Measurements from ENCODE around the gene APCDD1L.
"Not testable (repeated sequence)": the region's sequence is repeated elsewhere in the genome, so short reads cannot be mapped to it uniquely, and the experiment has no call there.

APCDD1L gene

DNA sequence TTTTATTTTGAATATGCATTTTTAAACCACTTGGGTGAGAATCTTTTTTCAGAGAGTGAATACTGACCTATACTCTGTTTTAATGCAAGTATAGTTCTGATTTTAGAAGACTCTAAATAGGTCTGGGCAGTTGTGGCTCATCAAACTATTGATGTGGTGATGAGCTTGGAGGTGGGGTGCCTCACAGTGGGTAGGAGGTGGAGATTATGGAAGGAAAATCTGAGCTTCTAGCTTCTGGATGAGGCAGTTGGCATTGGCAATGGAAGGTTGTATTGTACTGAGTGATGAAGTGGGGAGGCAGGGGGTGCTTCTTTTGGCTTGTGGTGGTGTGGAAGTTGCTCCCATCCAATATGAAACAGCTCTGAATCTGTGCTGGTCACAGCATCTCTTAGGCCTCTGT, 73.5 kb downstream of the APCDD1L start:
- DNase-seq (ENCODE audit: low spot score): no peak

DNA sequence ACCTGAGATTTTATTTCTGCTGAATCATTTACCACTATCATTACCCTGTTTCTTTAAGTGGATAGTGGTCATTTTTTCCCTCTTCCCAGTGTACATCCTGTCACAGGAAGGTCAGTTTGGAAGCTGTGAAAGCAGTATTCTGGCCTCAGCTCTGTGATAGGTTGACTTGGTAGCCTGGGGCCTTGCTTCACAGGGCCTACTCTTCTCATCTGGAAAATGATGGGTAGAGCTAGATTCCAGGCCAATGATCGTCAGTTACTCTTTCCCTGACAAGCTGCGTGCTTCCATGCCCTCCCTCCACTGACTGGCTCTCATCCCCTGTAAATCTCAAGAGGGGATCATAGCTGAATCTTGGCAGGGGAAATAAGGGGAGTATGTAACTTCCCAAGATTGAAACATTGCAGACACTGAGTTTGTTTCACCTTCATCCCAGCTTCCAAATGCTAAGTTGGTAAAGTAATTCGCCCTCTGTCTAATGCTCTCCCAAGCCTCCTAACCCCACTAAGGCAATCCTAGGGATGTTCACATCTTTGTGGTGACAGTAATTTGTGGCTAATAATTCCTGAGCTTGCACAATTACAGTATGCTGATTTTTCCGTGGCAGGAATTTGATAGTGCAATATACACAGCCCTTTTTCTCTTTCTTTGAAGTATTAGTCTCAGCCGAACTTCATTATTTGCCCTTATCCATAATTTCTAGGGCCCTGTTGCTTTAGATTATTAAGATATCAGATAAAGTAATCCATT, 75.0 kb downstream of the APCDD1L start:
- no peak for DNase-seq (ENCODE audit: low spot score)

DNA sequence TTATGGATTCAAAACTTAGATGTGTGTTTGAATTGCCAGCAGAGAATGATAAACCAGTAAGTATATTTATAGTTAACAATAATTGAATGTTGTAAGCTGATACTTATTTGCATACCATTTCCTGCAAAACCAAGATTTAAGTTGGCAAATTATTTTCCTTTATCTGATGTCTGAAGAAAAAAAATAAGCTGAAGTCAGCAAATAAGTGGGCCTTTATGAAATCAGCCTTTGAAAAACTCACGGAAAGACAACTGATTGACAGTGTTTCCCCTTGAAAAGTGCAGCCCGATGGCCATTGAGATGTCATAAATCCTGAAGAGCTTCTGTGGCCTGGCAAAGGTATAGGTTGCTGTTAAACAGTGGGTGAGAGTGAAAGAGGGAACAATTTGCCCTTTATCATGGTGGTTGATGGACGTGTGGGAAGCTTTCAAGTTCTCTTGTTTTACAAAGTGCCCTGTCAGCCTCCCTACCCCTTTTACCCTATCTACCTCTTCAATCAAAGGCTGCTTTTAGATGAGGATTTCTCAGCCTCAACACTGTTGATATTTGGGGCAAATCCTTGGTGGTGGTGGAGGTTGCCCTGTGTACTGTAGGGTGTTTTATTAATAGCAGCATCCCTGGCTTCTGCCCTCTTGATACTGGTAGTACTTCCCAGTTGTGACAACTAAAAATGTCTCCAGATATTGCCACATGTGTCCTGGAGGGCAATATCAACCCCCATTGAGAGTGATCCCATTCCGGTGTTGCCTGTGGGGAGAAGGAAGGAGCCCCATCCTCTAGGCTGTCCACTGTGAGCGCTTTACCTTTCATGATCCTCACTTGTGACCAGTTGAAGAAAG, 76.0 kb downstream of the APCDD1L start:
- DNase-seq (ENCODE audit: low spot score): no peak

DNA sequence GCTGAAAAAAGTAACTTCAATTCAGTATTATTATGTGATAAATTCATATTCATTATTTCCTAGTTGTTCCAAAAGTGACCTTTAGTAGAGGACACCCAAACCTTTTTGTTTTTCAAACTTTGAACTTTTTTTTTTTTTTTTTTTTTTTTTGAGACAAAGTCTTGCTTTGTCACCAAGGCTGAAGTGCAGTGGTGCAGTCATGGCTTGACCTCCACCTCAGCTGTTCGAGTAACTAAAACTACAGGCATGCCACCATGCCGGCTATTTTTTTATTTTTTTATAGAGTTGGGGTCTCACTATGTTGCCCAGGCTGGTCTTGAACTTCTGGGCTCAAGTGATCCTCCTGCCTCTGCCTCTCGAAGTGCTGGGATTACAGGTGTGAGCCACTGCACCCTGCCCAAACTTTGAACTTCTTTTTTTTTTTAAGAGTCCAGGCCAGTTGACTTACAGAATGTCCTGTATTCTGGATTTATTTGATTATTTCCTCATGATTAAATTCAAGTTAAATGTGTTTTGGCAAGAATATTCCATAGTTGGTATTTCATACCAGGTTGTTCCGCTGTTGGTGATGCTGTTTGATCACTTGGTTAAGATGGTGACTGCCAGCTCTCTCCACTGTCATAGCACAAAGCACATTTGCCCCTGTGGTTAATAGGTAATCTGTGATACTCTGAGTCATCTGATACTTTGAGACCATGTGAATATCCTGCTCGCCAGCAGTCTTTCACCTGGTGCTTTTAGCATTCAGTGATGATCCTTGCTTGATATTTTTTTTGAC, 78.1 kb downstream of the APCDD1L start:
- peak; percentile 87 for DNase-seq (ENCODE audit: low spot score)

DNA sequence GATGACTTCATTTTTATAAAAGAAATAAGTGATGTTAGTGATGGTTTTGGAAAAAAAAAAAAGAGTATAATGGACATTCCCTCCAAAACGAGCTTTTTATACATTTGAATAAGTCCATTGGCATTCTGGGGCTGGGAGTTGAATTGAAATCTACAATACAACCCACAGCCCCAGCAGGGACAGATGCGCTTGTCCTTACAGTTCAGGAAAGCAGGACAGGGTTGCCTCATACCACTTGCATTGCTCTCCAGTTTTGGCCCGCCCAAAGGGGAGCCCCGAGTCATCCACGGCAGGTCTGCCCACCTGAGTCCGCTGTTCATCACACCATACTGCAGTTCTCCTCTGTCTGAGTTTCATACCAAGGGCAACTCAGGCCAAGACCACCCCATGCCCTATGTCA, 80.0 kb downstream of the APCDD1L start:
- no peak for DNase-seq (ENCODE audit: low spot score)

DNA sequence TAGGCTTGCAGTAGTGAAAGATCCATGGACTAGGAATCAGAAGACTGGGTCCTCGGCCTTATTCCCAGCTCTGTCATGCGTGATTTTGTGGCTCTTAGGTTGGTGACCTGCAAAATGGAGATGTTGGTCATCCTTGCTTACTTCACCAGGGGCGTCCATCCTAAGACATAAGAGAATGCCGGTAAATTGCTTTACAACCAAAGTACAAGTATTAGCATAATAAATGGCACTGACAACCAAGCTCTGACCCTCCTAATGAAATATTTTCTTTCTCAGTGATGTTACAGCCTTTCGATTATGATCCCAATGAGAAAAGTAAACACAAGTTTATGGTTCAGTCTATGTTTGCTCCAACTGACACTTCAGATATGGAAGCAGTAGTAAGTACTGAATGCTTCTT, 80.9 kb downstream of the APCDD1L start:
- no peak for DNase-seq (ENCODE audit: low spot score)

DNA sequence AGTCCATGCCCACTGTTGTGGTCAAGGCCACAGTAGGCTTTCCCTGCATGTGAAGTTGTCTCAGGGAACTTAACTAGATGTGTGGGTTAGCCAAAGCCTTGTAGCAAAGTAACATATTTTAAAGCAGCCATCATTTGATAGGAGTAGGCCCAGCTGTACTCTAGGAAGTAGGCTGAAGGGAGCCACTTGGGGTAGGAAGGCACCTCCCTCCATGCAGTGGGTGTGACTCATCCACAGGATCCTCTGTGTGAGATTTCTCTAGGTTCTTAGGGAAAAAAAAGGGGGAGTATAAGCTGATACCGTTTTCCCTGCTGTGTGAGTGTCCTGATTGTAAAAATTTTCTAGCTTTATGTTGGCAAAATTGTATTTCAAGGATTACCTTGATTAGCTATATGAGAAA, 81.4 kb downstream of the APCDD1L start:
- peak; percentile 64 for DNase-seq (ENCODE audit: low spot score)

DNA sequence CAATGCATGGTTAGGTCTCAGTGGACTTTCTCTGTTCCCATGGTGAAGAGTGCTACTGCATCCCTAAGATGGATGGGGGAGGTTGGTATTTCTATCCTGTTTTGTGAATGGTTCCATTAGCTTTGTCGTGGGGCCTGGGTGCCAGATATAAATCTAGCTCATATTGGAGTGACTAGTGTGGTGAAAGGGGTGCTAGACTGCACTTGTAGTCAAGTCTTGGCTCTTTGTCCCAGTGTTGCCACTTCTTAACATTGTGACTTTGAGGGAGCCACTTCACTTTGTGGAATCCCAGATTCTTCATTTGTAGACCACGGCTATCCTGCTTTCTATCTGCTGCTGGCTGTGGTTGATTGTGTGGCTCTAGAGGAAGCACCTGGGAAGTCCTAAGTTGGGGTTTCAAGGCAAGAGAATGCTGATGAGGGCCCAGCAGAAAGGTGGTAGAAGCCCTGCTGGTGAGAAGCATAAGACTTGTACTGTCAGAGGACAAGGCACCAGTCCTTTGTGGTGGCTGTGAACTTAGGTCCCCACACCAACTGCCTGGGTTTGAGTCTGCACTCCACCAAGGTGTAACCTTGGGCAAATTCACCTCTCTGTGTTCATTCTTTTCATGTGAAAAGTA, 82.1 kb downstream of the APCDD1L start:
- no peak for DNase-seq (ENCODE audit: low spot score)

DNA sequence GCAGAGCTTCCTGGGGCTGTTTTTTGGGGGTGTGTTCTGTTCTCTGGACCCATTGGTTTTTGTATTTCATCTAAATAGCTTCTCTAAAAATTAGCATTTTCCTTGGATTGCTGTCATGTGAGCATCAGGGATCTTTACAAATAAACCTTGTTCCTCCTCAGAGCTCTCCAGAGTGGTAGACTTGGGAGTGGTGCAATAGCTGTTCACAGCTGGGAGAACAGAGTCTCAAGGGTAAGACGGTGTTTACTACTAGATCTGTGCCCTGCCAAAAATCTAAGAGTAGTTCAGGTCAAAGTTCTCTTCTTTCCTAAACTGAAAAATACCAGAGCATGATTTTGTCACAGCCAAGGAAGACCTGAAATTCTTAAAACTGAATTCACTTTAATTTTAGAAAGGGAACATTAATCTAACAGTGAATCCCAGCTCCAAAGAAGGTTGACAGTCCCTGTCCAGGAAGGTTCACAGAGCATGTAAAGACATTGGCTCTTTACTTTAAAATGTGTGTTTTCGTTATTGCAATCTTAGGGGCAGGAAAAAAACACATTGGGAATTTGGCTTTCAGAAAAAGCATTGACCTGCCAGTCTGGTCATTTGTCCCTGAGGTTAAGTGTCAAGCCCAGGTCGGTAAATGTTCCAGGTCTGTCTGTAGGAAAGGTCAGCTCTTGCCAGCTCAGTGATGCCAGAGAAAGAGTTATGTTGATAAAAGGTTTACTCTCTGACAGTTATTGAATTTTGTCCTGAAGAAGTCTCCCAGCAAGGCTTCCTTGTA, 82.8 kb downstream of the APCDD1L start:
- no peak for DNase-seq (ENCODE audit: low spot score)

DNA sequence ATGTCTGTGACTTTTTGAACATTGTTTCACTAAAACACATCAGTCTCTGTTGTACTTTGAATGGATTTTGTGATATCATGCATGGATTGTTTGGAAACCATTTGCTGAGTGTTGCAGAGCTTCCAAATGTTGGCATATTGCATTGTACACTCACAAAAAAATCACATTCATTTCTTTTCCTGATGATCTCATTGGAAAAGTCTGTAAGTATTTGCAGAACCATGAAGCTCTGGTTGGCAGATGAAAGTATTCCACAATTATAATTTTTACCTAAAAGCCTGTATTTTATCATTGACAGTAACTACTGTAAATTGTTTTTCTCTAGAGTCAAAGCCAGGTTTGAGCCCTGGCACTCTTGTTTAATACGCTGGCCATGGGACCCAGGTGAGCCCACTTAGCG, 84.1 kb downstream of the APCDD1L start:
- DNase-seq (ENCODE audit: low spot score): no peak

DNA sequence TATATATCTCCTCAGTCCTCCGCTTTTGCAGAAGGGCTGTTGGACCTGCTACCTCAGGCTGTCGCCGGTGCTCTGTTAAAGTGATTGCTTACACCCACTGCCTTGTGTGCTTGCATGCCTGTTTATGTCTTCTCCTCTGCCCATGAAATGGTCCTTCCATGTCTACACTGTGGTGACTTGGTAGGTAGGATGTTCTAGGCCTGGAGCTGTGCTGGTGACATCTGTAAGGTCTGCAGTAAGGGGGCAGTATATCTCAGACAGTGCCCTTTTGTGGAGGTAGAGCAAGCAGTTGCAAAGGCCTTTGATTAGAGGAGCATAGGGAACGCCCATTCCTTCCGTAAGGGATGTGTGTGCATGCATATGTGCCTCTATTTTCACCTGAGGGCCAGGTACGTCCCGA, 85.9 kb downstream of the APCDD1L start:
- DNase-seq (ENCODE audit: low spot score): no peak

DNA sequence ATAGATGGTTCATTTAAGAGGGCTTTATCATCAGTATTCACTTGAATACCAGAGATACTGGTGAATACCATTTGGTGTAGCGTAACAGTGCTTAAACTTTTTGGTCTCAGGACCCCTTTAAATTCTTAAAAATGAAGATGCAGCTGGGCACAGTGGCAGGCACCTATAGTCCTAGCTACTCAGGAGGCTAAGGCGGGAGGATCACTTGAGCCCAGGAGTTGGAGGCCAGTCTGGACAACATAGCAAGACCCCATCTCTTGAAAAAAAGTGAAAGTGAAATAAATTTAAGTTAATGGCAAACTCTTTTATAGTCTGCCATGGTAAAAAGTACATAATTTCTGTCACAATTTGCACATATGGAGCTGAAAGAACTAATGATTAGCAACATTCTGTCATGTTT, 86.8 kb downstream of the APCDD1L start:
- no peak for DNase-seq (ENCODE audit: low spot score)

DNA sequence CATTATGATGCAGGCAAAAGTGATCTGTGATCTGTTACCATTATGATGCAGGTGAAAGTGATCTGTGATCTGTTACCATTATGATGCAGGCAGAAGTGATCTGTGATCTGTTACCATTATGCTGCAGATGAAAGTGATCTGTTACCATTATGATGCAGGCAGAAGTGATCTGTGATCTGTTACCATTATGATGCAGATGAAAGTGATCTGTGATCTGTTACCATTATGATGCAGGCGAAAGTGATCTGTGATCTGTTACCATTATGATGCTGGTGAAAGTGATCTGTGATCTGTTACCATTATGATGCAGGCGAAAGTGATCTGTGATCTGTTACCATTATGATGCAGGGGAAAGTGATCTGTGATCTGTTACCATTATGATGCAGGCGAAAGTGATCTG, 87.6 kb downstream of the APCDD1L start:
- not testable (repeated sequence) for DNase-seq (ENCODE audit: low spot score)

DNA sequence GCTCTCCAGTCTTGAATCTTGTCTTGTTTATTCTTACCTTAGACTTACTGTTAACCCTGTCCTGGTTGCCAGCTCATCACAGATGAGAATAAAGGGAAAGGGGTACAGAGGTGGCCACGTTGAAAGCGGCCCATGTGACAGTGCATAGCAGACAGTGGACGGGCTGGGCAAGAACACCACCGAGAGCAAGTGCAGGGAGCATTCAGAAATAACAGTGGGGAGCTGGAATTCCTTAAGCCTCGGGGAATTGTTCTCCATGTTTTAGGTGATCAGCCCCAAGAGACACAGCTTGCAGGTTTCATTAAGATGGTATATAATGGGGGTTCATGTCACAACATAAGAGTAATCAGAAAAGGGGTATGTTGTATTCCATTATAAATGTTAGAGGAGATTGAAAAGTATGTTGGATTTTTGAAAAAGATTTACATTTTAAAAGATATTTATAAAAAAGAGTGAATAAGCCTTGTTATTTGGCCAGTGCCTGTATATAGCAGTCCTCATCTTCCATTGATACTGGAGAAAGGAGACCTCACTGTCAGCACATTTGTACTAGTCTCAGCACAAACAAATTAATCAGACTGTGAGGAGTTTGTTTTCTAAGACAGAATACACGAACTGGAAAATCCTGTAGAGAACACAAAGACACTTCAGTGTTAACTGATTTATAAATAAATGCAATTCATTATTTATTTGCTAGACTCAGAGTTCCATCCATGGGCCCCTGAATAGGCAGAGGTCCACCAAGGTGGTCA, 90.8 kb downstream of the APCDD1L start:
- no peak for DNase-seq (ENCODE audit: low spot score)

DNA sequence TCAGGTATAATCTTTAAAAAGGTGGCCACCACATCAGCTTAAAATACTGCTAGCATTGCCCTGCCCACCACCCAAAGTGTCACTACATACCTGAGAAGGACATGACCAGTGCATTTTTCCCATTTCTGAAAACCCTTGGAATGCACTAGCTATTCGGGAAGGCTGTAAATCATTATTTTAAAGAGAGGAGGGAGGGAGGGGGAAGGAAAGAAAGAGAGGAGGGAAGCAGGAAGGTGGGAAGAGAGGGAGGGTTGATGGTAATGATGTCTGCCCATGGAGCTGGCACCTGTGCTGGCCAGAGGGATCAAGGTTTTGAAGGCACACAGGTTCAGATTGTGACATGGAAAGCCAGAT, 93.7 kb downstream of the APCDD1L start:
- DNase-seq (ENCODE audit: low spot score): peak; percentile 74

DNA sequence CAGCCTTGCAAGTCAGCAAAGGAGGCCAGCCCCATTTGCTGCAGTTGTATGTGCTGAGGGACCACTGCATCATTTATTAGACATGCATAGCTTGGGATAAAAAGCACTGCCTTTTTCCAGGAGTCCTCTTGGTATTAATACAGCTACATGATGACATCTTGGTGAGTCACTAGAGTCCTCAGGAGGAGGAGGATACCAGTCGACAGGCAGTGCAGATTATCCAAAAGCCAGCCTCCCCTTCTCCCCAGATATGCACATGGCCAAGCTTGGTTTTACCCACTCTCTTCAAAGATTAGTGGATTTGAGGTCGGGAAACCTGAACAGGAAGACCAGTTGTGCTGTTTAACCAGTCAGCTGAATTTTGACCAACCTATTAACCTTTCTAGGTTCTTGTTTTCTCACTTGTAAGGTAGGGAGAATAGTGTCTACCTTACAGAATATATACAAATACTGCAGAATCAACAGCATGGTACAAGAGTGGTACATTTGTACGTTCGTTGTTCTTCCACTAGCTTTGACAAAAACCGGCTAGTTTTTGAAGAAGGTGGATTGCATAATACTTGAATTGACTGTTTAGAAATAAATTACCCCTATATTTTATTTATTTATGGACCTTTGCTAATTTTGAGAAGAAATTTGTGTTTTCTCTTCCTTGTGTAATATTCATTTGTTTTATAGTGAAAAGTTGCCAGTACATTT, 94.3 kb downstream of the APCDD1L start:
- peak; percentile 77 for DNase-seq (ENCODE audit: low spot score)

DNA sequence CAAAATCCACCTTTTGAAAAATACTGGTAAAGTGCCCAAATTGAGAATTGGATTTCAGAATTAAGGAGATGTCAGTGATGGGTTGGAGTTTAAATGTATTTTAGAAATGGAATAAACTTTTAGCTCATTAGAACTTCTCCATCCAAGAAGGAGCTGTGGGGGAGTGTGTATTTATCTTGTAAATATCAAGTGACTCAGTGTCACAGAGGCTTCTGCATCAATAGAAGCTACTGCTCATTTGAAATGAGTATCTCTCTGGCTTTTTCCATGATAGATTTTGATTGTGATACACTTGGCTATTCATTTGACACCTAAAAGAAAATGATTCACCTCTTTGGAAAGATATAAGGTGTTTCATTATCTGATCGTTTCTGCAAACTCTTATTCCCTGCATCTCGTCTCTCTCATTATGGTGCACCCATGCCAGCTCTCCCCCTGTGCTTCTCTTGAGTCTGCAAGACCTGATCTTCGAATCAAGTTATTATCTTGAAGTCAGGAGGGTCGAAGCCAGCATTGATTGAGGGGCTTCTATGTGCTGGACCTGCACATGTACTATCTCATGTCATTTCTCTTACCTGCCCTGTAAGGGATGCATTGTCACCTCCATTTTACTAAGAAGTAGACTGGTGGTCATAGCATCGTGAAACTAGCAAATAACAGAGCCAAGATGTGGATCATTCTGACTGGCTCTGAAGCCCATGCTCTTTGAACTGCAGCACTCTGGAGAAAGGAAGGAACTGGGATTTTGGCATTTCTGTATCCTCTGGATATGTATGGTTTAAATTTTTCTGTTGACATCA, 96.0 kb downstream of the APCDD1L start:
- no peak for DNase-seq (ENCODE audit: low spot score)

DNA sequence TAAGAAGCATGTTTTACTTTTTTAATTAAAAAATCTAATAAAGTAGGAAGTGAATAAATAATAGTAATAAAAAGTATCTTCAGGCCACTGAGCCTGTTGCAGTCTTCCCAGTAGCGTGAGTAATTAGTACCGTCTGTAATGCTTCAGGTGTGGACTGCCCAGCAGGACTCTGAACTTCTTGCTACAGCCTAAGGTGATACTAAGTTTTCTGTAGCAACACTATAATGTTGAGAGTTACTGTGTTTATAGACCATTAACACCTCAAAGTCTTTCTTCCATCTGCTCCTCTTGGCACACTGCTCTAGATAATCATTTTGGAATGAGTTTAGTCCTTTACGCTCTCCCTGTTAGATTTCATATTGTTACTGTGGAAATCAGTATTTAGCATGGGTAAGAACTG, 97.8 kb downstream of the APCDD1L start:
- no peak for DNase-seq (ENCODE audit: low spot score)

DNA sequence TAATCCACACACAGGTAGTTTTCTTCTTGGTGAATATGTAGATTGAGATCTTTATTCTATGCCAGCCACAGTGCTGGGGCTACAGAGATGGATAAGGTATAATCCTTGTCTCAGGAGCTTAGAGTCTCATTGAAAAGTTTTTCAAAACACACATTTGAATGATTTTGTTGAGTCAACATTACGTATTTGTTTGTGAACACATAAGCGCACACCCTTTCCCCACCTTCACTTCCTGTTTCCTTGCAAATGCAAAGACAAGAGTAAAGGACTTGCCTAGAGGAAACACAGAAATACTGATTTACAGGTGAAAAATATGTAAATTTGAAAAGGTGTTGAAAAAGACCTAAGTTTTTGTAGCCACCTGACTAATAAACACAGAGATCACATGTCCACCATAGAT, 98.4 kb downstream of the APCDD1L start:
- no peak for DNase-seq (ENCODE audit: low spot score)
